ENCODE measurements around the gene CLPX. TPM values are rescaled to one million over a fixed set of nuclear protein-coding genes. Genes with fewer than 3 reads are reported as not detected.

Gene CLPX
- total RNA-seq, 2 experiments from 2014 or later = 58.8 to 64.8 TPM

GRCh38 chr15:65214010-65214409, 28.9 kb upstream of the CLPX start:
- peaks cover 5% of the 10 kb centered on the region for H3K4me1 Mint-ChIP-seq (ENCODE audit: low read depth)
- H3K27ac Mint-ChIP-seq = no peak overlapping the region
- CTCF ChIA-PET = interaction anchor here (1.2 kb wide), 1 partner anchor 72 kb away, joined by 3 read pairs; the partner anchor contains the start of gene PARP16
- intact Hi-C loops (cut with micrococcal nuclease) = no loop called here
- POLR2A ChIA-PET = no interaction called here
- DNase-seq = no peak
- no peak overlapping the region for H3K4me3 Mint-ChIP-seq
- no peaks in the 10 kb centered on the region for H3K9me3 Mint-ChIP-seq
- no peaks in the 10 kb centered on the region for H3K27me3 Mint-ChIP-seq
- no peaks in the 10 kb centered on the region for H3K36me3 Mint-ChIP-seq

- POLR2A ChIA-PET = no interaction called here
- Mint-ChIP-seq H3K36me3 (no peaks in the 10 kb centered on the region), H3K9me3 (no peaks in the 10 kb centered on the region), H3K27me3 (no peaks in the 10 kb centered on the region), H3K27ac (no peak overlapping the region), H3K4me3 (no peak overlapping the region), H3K4me1 (ENCODE audit: low read depth) (peaks cover 3% of the 10 kb centered on the region)
- CTCF ChIA-PET = interaction anchor here (1.6 kb wide), 1 partner anchor 45 kb away, joined by 5 read pairs; no protein-coding TSS in a partner anchor
- DNase-seq = no peak
- intact Hi-C loops (cut with micrococcal nuclease) = no loop called here
Measured at GRCh38 chr15:65213241-65213640, 28.1 kb upstream of the CLPX start.

- CTCF ChIA-PET = interaction anchor here (0.7 to 1.8 kb wide), 9 partner anchors 27 to 86 kb away, joined by 3 to 6 read pairs (median 3); partner anchors contain the start of genes CLPX and PARP16
- DNase-seq = peak; percentile 64
- Mint-ChIP-seq H3K4me1 (ENCODE audit: low read depth) (peaks cover 3% of the 10 kb centered on the region), H3K27me3 (no peaks in the 10 kb centered on the region), H3K27ac (no peak overlapping the region), H3K9me3 (no peaks in the 10 kb centered on the region), H3K4me3 (no peak overlapping the region), H3K36me3 (no peaks in the 10 kb centered on the region)
- POLR2A ChIA-PET = interaction anchor here (1.1 to 1.2 kb wide), 2 partner anchors 93 to 399 kb away, joined by 3 read pairs; partner anchors contain the start of genes INTS14 and RNU5B-1
- intact Hi-C loops (cut with micrococcal nuclease) = no loop called here
Measured at GRCh38 chr15:65212097-65212496, 27.0 kb upstream of the CLPX start.

- no peak overlapping the region for H3K4me3 Mint-ChIP-seq
- H3K27ac Mint-ChIP-seq = no peak overlapping the region
- CTCF ChIA-PET = interaction anchor here (0.6 to 1.8 kb wide), 12 partner anchors 10 to 86 kb away, joined by 3 to 6 read pairs (median 3); partner anchors contain the start of genes CLPX and PARP16
- H3K9me3 Mint-ChIP-seq = no peaks in the 10 kb centered on the region
- no peaks in the 10 kb centered on the region for H3K27me3 Mint-ChIP-seq
- intact Hi-C loops (cut with micrococcal nuclease) = no loop called here
- H3K4me1 Mint-ChIP-seq (ENCODE audit: low read depth) = peaks cover 3% of the 10 kb centered on the region
- POLR2A ChIA-PET = interaction anchor here (1.1 to 1.2 kb wide), 2 partner anchors 93 to 400 kb away, joined by 3 read pairs; partner anchors contain the start of genes INTS14 and RNU5B-1
- DNase-seq = no peak
- no peaks in the 10 kb centered on the region for H3K36me3 Mint-ChIP-seq
Measured at GRCh38 chr15:65211482-65211982, 26.4 kb upstream of the CLPX start.

- H3K4me1 Mint-ChIP-seq (ENCODE audit: low read depth) = peaks cover 3% of the 10 kb centered on the region
- DNase-seq = no peak
- no peaks in the 10 kb centered on the region for H3K36me3 Mint-ChIP-seq
- POLR2A ChIA-PET = no interaction called here
- H3K27me3 Mint-ChIP-seq = peaks cover under 1% of the 10 kb centered on the region
- intact Hi-C loops (cut with micrococcal nuclease) = no loop called here
- H3K27ac Mint-ChIP-seq = no peak within 1 kb of the TSS
- CTCF ChIA-PET = interaction anchor here (0.6 to 1.8 kb wide), 8 partner anchors 10 to 87 kb away, joined by 3 to 6 read pairs (median 4); partner anchors contain the start of genes CLPX and PARP16
- no peaks in the 10 kb centered on the region for H3K9me3 Mint-ChIP-seq
- H3K4me3 Mint-ChIP-seq = no peak within 1 kb of the TSS
Measured at GRCh38 chr15:65210770-65211481, 25.8 kb upstream of the CLPX start, which contains the start of gene CILP. Gene CILP (minus strand): TSS chr15:65211473. CDS start chr15:65209755, 1,718 bp downstream.

GRCh38 chr15:65209701-65210643, 24.8 kb upstream of the CLPX start:
- Mint-ChIP-seq H3K27me3 (peaks cover 1% of the 10 kb centered on the region), H3K27ac (no peak overlapping the region), H3K9me3 (no peaks in the 10 kb centered on the region), H3K36me3 (no peaks in the 10 kb centered on the region), H3K4me1 (ENCODE audit: low read depth) (peaks cover 3% of the 10 kb centered on the region), H3K4me3 (no peak overlapping the region)
- no peak for DNase-seq
- intact Hi-C loops (cut with micrococcal nuclease) = no loop called here
- ChIA-PET POLR2A (no interaction called here), CTCF (interaction anchor here (1.5 kb wide), 1 partner anchor 88 kb away, joined by 5 read pairs; no protein-coding TSS in a partner anchor)

- DNase-seq = no peak
- Mint-ChIP-seq H3K27me3 (peaks cover 1% of the 10 kb centered on the region), H3K9me3 (no peaks in the 10 kb centered on the region), H3K36me3 (no peaks in the 10 kb centered on the region), H3K4me1 (ENCODE audit: low read depth) (peaks cover 3% of the 10 kb centered on the region), H3K27ac (no peak overlapping the region), H3K4me3 (no peak overlapping the region)
- POLR2A ChIA-PET = no interaction called here
- CTCF ChIA-PET = interaction anchor here (0.6 to 1.6 kb wide), 4 partner anchors 8 to 78 kb away, joined by 3 to 5 read pairs (median 4); partner anchors contain the start of gene PARP16
- intact Hi-C loops (cut with micrococcal nuclease) = no loop called here
Measured at GRCh38 chr15:65208647-65209046, 23.5 kb upstream of the CLPX start.

GRCh38 chr15:65207280-65207840, 22.2 kb upstream of the CLPX start:
- no peak overlapping the region for H3K4me3 Mint-ChIP-seq
- H3K9me3 Mint-ChIP-seq = no peaks in the 10 kb centered on the region
- H3K27ac Mint-ChIP-seq = no peak overlapping the region
- no peak for DNase-seq
- H3K4me1 Mint-ChIP-seq (ENCODE audit: low read depth) = peaks cover 3% of the 10 kb centered on the region
- no peaks in the 10 kb centered on the region for H3K36me3 Mint-ChIP-seq
- ChIA-PET CTCF (interaction anchor here (1.6 kb wide), 1 partner anchor 105 kb away, joined by 3 read pairs; no protein-coding TSS in a partner anchor), POLR2A (no interaction called here)
- intact Hi-C loops (cut with micrococcal nuclease) = no loop called here
- peaks cover 1% of the 10 kb centered on the region for H3K27me3 Mint-ChIP-seq

- ChIA-PET POLR2A (no interaction called here), CTCF (interaction anchor here (1.6 kb wide), 1 partner anchor 105 kb away, joined by 3 read pairs; no protein-coding TSS in a partner anchor)
- H3K36me3 Mint-ChIP-seq = no peaks in the 10 kb centered on the region
- no peaks in the 10 kb centered on the region for H3K9me3 Mint-ChIP-seq
- DNase-seq = no peak
- no peak overlapping the region for H3K4me3 Mint-ChIP-seq
- no peaks in the 10 kb centered on the region for H3K4me1 Mint-ChIP-seq (ENCODE audit: low read depth)
- intact Hi-C loops (cut with micrococcal nuclease) = no loop called here
- H3K27ac Mint-ChIP-seq = no peak overlapping the region
- peaks cover 1% of the 10 kb centered on the region for H3K27me3 Mint-ChIP-seq
Measured at GRCh38 chr15:65206750-65207149, 21.6 kb upstream of the CLPX start.

GRCh38 chr15:65204931-65205660, 20.0 kb upstream of the CLPX start:
- Mint-ChIP-seq H3K27me3 (peaks cover 1% of the 10 kb centered on the region), H3K9me3 (no peaks in the 10 kb centered on the region), H3K27ac (no peak overlapping the region), H3K36me3 (no peaks in the 10 kb centered on the region), H3K4me3 (no peak overlapping the region), H3K4me1 (ENCODE audit: low read depth) (no peaks in the 10 kb centered on the region)
- CTCF ChIA-PET = no interaction called here
- intact Hi-C loops (cut with micrococcal nuclease) = no loop called here
- POLR2A ChIA-PET = no interaction called here
- no peak for DNase-seq

GRCh38 chr15:65204236-65204930, 19.2 kb upstream of the CLPX start:
- POLR2A ChIA-PET = no interaction called here
- Mint-ChIP-seq H3K36me3 (no peaks in the 10 kb centered on the region), H3K27ac (no peak overlapping the region), H3K9me3 (no peaks in the 10 kb centered on the region), H3K4me3 (no peak overlapping the region), H3K27me3 (peaks cover 1% of the 10 kb centered on the region), H3K4me1 (ENCODE audit: low read depth) (no peaks in the 10 kb centered on the region)
- intact Hi-C loops (cut with micrococcal nuclease) = no loop called here
- no peak for DNase-seq
- CTCF ChIA-PET = no interaction called here

Data from activated CD4-positive, alpha-beta memory T cell treated with anti-CD3 and anti-CD28 coated beads for 36 hours (primary cell).